SK-N-MC (cell line): ENCODE measurements around the gene SLC9A4.

Experiments
- EZH2 ChIP-seq: fragments of 200-600 bp; sonication (generic); IDR thresholded peaks from one replicate; pipeline ENCODE4 v1.6.1; 2017; ENCODE audit warnings: antibody characterized with exemption
- POLR2AphosphoS5 ChIP-seq: IDR thresholded peaks from 2 replicates; pipeline ENCODE4 v1.6.1; 2012; ENCODE audit warnings: mild to moderate bottlenecking, low read depth, low read length, borderline replicate concordance

DNA sequence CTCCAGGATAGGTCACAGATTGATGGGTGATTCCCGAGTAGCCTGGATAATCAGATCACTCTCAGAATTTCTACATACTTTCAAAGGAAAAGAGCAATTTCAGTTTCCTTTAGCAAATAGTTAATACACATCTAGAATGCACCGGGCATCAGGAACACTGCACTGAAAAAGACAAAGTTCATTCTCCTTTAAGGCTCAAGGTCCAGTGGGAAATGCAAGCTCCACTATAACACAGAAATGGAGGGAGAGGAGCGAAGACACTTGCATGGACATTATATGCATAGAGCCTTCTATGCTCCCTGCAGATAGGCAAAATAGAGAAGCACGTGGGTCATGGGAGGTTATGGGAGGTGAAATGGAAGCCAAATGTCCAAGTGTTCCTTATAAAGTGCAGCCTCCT is 49.1 kb downstream of the SLC9A4 start:
- TF ChIP-seq POLR2AphosphoS5 (no peak), EZH2 (no peak)
